GM21825 (cell line): ENCODE data around the gene GFOD2.

Experiments used
- ATAC-seq: cut with Tn5 transposase; IDR thresholded peaks from one replicate; pipeline ENCODE4 v1.9.1; 2021; ENCODE audit warnings: mild to moderate bottlenecking, moderate library complexity; ENCODE audit not compliant: unreplicated experiment

The GFOD2 gene

GRCh38 chr16:67733734-67734470 lies 14.8 kb upstream of the GFOD2 start:
- ATAC-seq: no peak

GRCh38 chr16:67731753-67732095 lies 12.6 kb upstream of the GFOD2 start:
- no peak for ATAC-seq

GRCh38 chr16:67731071-67731752 lies 12.1 kb upstream of the GFOD2 start:
- no peak for ATAC-seq

- ATAC-seq: no peak
Observed at GRCh38 chr16:67730326-67730725, 11.2 kb upstream of the GFOD2 start.

GRCh38 chr16:67729636-67730248 lies 10.6 kb upstream of the GFOD2 start:
- ATAC-seq: no peak

- ATAC-seq: no peak
Observed at GRCh38 chr16:67727521-67728485, 8.7 kb upstream of the GFOD2 start.

- no peak for ATAC-seq
Observed at GRCh38 chr16:67726106-67727034, 7.3 kb upstream of the GFOD2 start.

- no peak for ATAC-seq
Observed at GRCh38 chr16:67723911-67724305, 4.8 kb upstream of the GFOD2 start.

- no peak for ATAC-seq
Observed at GRCh38 chr16:67723151-67723910, 4.2 kb upstream of the GFOD2 start.

- ATAC-seq: no peak
Observed at GRCh38 chr16:67720236-67720635, 1.1 kb upstream of the GFOD2 start.

- no peak for ATAC-seq
Observed at GRCh38 chr16:67719778-67720144, 645 bp upstream of the GFOD2 start.

GRCh38 chr16:67718668-67719047 lies 458 bp downstream of the GFOD2 start:
- peak; percentile 20 for ATAC-seq

GRCh38 chr16:67716097-67716496 lies 3.0 kb downstream of the GFOD2 start:
- ATAC-seq: no peak

- no peak for ATAC-seq
Observed at GRCh38 chr16:67714522-67714921, 4.6 kb downstream of the GFOD2 start.

- ATAC-seq: no peak
Observed at GRCh38 chr16:67713647-67714273, 5.4 kb downstream of the GFOD2 start.

- no peak for ATAC-seq
Observed at GRCh38 chr16:67710607-67711006, 8.5 kb downstream of the GFOD2 start.

GRCh38 chr16:67709050-67709449 lies 10.1 kb downstream of the GFOD2 start:
- ATAC-seq: no peak

- ATAC-seq: no peak
Observed at GRCh38 chr16:67708368-67708771, 10.7 kb downstream of the GFOD2 start.

- ATAC-seq: no peak
Observed at GRCh38 chr16:67707790-67708189, 11.3 kb downstream of the GFOD2 start.
